H1 (cell line): ENCODE data around the gene TBCD. TPM values are rescaled to one million over a fixed set of nuclear protein-coding genes. Genes with fewer than 3 reads are reported as not detected.

Source experiments
- KDM1A ChIP-seq: fragments of 200-600, 300-600 bp; sonication (generic); IDR thresholded peaks from 2 replicates; pipeline ENCODE4 v1.7.1; 2016; ENCODE audit warnings: mild to moderate bottlenecking, low read length, borderline replicate concordance
- polyA plus RNA-seq, 7 experiments: library from polyadenylated mRNA; depleted of rRNA in 3 of 7; stranded (reverse) in 5 of 7; unstranded in 2 of 7; fragments of >200 nt in 5 of 7; fragments of 200-250 nt in 2 of 7; gene quantifications; 1 replicate in 5 of 7; 2 replicates in 1 of 7; 4 replicates in 1 of 7; pipeline versions ENCODE4 v1.2.1 to v1.2.3, GENCODE V29; 2011 to 2013; ENCODE audit warnings: missing spikeins in 2 of 7, mixed read lengths in 2 of 7
- total RNA-seq: library from RNA; stranded (reverse); fragmentation: NEBNext Ultra II Directional; extraction: Animal tissue kit (Norgen Biotek cat#: 25700); gene quantifications from 2 replicates; pipeline ENCODE4 v1.2.1, GENCODE V29; 2021
- TF ChIP-seq, protein P1 (sequence below): fragments of 300-600 bp; sonication (generic); IDR thresholded peaks from 2 replicates; pipeline ENCODE4 v1.7.1; 2012; ENCODE audit warnings: low read length, moderate library complexity, mild to moderate bottlenecking, inconsistent platforms; ENCODE audit not compliant: insufficient replicate concordance

Gene TBCD
- total and polyA plus RNA-seq, 2 of the 8 experiments (the other 6 are each of a cell fraction or from before 2014, with no cell fraction given), result 118 to 162 TPM

DNA sequence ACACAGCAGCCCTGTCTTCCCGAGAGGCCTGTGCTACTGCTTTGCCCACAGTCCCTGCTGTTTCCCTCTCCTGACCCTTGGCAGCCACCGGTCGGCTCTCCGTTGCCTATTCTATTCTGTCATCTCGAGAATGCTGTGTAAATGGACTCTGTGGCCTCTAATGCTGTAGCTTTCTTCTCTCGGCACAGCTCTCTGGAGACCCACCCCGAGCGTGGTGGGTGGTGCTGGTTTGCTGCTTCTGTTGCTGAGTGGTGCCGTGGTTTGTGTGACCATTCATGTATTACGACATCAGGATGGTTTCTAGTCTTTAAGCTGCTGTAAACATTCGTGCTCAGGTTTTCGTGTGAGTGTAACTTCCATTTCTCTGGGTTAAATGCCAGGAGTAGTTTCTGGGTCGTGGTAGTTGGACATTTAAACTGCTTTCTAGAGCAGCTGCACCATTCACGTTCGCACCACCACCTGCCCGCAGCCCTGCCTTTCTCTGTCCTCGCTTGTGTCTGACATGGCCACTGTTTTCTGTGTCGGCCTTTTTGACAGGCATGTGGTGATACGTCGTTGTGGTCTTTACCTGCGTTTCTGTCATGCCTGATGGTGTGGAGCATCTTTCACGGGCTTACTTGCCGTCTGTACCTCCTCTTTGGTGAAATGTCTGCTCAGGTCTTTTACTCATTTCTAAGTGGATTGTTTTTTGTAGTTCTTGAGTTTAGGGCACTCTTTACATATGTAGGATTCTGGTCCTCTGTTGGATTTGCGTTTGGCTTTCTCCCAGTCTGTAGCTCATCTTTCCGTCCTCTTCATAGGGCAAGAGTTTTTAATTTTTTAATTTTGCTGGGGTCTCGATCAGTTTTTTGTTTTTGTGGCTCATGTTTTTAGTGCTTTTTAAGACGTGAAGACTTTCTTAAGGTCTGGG lies 135.6 kb downstream of the TBCD start (continued):
- TF ChIP-seq, protein P1, sequence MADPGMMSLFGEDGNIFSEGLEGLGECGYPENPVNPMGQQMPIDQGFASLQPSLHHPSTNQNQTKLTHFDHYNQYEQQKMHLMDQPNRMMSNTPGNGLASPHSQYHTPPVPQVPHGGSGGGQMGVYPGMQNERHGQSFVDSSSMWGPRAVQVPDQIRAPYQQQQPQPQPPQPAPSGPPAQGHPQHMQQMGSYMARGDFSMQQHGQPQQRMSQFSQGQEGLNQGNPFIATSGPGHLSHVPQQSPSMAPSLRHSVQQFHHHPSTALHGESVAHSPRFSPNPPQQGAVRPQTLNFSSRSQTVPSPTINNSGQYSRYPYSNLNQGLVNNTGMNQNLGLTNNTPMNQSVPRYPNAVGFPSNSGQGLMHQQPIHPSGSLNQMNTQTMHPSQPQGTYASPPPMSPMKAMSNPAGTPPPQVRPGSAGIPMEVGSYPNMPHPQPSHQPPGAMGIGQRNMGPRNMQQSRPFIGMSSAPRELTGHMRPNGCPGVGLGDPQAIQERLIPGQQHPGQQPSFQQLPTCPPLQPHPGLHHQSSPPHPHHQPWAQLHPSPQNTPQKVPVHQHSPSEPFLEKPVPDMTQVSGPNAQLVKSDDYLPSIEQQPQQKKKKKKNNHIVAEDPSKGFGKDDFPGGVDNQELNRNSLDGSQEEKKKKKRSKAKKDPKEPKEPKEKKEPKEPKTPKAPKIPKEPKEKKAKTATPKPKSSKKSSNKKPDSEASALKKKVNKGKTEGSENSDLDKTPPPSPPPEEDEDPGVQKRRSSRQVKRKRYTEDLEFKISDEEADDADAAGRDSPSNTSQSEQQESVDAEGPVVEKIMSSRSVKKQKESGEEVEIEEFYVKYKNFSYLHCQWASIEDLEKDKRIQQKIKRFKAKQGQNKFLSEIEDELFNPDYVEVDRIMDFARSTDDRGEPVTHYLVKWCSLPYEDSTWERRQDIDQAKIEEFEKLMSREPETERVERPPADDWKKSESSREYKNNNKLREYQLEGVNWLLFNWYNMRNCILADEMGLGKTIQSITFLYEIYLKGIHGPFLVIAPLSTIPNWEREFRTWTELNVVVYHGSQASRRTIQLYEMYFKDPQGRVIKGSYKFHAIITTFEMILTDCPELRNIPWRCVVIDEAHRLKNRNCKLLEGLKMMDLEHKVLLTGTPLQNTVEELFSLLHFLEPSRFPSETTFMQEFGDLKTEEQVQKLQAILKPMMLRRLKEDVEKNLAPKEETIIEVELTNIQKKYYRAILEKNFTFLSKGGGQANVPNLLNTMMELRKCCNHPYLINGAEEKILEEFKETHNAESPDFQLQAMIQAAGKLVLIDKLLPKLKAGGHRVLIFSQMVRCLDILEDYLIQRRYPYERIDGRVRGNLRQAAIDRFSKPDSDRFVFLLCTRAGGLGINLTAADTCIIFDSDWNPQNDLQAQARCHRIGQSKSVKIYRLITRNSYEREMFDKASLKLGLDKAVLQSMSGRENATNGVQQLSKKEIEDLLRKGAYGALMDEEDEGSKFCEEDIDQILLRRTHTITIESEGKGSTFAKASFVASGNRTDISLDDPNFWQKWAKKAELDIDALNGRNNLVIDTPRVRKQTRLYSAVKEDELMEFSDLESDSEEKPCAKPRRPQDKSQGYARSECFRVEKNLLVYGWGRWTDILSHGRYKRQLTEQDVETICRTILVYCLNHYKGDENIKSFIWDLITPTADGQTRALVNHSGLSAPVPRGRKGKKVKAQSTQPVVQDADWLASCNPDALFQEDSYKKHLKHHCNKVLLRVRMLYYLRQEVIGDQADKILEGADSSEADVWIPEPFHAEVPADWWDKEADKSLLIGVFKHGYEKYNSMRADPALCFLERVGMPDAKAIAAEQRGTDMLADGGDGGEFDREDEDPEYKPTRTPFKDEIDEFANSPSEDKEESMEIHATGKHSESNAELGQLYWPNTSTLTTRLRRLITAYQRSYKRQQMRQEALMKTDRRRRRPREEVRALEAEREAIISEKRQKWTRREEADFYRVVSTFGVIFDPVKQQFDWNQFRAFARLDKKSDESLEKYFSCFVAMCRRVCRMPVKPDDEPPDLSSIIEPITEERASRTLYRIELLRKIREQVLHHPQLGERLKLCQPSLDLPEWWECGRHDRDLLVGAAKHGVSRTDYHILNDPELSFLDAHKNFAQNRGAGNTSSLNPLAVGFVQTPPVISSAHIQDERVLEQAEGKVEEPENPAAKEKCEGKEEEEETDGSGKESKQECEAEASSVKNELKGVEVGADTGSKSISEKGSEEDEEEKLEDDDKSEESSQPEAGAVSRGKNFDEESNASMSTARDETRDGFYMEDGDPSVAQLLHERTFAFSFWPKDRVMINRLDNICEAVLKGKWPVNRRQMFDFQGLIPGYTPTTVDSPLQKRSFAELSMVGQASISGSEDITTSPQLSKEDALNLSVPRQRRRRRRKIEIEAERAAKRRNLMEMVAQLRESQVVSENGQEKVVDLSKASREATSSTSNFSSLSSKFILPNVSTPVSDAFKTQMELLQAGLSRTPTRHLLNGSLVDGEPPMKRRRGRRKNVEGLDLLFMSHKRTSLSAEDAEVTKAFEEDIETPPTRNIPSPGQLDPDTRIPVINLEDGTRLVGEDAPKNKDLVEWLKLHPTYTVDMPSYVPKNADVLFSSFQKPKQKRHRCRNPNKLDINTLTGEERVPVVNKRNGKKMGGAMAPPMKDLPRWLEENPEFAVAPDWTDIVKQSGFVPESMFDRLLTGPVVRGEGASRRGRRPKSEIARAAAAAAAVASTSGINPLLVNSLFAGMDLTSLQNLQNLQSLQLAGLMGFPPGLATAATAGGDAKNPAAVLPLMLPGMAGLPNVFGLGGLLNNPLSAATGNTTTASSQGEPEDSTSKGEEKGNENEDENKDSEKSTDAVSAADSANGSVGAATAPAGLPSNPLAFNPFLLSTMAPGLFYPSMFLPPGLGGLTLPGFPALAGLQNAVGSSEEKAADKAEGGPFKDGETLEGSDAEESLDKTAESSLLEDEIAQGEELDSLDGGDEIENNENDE, result no peak
- TF ChIP-seq KDM1A, result 0 out of 2 replicates have a peak, but pooled peaks have one; percentile 14
